SU-DHL-6 (cell line): ENCODE measurements around the gene PLAU.

Experiments
- H2AFZ ChIP-seq: fragments of 200-600 bp; sonication (generic); 2 replicates; pipeline ENCODE4 v1.6.1; 2014; ENCODE audit warnings: low read depth, mild to moderate bottlenecking, moderate library complexity, mixed read lengths, antibody characterized with exemption, low read length; ENCODE audit not compliant: severe bottlenecking
- H3F3A ChIP-seq: fragments of 200-600 bp; shearing (Covaris generic); 2 replicates; pipeline ENCODE4 v1.6.0; 2016; ENCODE audit warnings: antibody characterized with exemption, mild to moderate bottlenecking; ENCODE audit not compliant: insufficient read depth
- H3K27ac ChIP-seq: fragments of 200-600 bp; sonication (generic); 2 replicates; pipeline ENCODE4 v1.5.1; 2016; ENCODE audit warnings: low read depth, mild to moderate bottlenecking, low read length, moderate library complexity, mixed read lengths
- H3K27me3 ChIP-seq: fragments of 200-600 bp; sonication (generic), shearing (Covaris generic); 2 replicates; pipeline ENCODE4 v1.6.0; 2014; ENCODE audit warnings: mild to moderate bottlenecking, low read length
- H3K36me3 ChIP-seq: fragments of 200-600 bp; sonication (generic); 2 replicates; pipeline ENCODE4 v1.6.1; 2014; ENCODE audit warnings: mild to moderate bottlenecking, low read length, mixed read lengths
- H3K4me2 ChIP-seq: fragments of 300-600, 200-600 bp; shearing (Covaris generic), sonication (generic); 2 replicates; pipeline ENCODE4 v1.6.0; 2014; ENCODE audit warnings: low read length, low read depth, mild to moderate bottlenecking; ENCODE audit not compliant: poor library complexity, severe bottlenecking
- H3K4me3 ChIP-seq: fragments of 200-600 bp; sonication (generic); 2 replicates; pipeline ENCODE4 v1.5.1; 2014; ENCODE audit warnings: antibody characterized with exemption, low read length, mild to moderate bottlenecking, mixed read lengths; ENCODE audit not compliant: insufficient read depth, poor library complexity, severe bottlenecking
- H3K79me2 ChIP-seq: fragments of 200-600 bp; sonication (generic); 2 replicates; pipeline ENCODE4 v1.6.1; 2014; ENCODE audit warnings: mild to moderate bottlenecking, low read length, moderate library complexity; ENCODE audit not compliant: insufficient read depth
- H3K9ac ChIP-seq: fragments of 200-600 bp; sonication (generic); 2 replicates; pipeline ENCODE4 v1.7.0; 2014; ENCODE audit warnings: mild to moderate bottlenecking, low read length
- H3K9me2 ChIP-seq: fragments of 200-600 bp; sonication (generic); replicated peaks from 2 replicates; pipeline ENCODE4 v1.6.1; 2014; ENCODE audit warnings: low read length; ENCODE audit not compliant: insufficient read depth
- H3K9me3 ChIP-seq: fragments of 200-600 bp; sonication (generic); 2 replicates; pipeline ENCODE4 v1.6.1; 2014; ENCODE audit warnings: low read length, mixed read lengths; ENCODE audit not compliant: insufficient read depth
- H4K20me1 ChIP-seq: fragments of 200-600 bp; sonication (generic); 2 replicates; pipeline ENCODE4 v1.6.1; 2014; ENCODE audit warnings: low read depth, mild to moderate bottlenecking, antibody characterized with exemption, low read length, moderate library complexity, mixed read lengths
- EZH2phosphoT487 ChIP-seq: fragments of 200-600 bp; sonication (generic), shearing (Covaris generic); conservative IDR thresholded peaks from 2 replicates; pipeline ENCODE4 v1.6.1; 2018; ENCODE audit warnings: mild to moderate bottlenecking, antibody characterized with exemption, low read length, moderate library complexity, mixed read lengths
- TF ChIP-seq, protein P1 (sequence below): fragments of 200-600 bp; sonication (generic); IDR thresholded peaks from one replicate; pipeline ENCODE4 v1.5.1; 2017; ENCODE audit warnings: antibody characterized with exemption, mild to moderate bottlenecking, low read length, moderate library complexity; ENCODE audit not compliant: insufficient read depth, poor library complexity, severe bottlenecking

Gene PLAU

DNA sequence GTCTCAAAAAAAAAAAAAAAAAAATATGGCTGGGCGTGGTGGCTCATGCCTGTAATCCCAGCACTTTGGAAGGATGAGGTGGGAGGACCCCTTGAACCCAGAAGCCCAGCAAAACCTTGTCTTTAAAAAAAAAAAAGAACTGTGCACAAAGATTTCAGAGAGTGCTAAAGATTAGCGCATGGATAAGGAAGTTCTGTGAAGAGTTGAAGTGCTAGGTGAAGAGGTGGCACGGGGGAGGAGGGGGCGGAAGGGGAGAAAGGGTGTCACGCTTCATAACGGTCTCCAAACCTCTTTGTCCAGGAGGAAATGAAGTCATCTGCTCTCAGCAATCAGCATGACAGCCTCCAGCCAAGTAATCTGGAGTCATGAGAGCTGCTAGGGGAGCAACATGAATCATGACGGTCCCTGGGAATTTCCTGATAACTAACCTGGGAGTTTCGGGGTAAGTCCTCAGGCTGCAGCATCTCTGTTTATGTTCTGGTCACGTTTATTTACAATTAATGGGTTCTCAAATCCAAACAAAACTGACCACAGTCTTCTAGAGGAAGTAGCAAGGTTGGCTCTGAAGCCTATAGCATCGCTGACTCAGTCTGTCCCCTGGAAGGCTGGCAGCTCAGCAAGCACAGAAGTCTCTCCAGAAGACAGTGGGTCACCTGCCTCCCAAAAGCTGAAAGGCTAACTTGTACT is 1.9 kb upstream of the PLAU start:
- H3F3A ChIP-seq = no peaks in the 10 kb centered on the region
- no peak overlapping the region for H3K9ac ChIP-seq

DNA sequence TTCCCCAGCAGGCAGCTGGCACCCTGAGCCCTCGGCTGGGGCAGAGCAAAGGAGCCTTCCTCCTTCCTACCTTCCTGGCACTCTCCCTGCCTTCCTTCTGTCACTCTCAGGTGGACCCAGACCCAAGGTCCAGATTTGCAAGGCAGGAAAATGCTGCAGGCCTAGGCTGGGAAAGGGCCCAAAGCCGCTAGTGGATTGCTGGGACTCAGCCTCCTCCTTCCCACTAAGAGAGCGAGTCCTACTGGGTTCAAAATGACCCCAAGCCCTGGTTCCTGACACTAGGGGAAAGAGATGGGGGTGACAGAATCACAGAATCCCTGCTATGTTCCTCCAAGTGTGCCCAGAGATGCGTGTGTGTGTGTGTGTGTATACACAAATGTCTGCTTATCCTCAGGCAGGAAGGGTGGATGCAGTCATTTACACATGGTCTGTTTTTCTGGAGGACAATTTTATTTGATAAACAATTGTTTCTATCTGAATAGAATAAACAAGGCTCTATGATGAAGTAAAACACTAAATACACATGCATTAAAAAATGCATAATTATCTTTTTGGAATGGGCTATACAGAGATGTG is 1.3 kb upstream of the PLAU start:
- H2AFZ ChIP-seq = no peak overlapping the region

More for the DNA sequence above, 1.9 kb upstream of the PLAU start:
- no peak overlapping the region for H3K4me2 ChIP-seq
- H3K9me3 ChIP-seq = no peaks in the 10 kb centered on the region
- TF ChIP-seq EZH2phosphoT487 = no peak
- TF ChIP-seq, protein P1, sequence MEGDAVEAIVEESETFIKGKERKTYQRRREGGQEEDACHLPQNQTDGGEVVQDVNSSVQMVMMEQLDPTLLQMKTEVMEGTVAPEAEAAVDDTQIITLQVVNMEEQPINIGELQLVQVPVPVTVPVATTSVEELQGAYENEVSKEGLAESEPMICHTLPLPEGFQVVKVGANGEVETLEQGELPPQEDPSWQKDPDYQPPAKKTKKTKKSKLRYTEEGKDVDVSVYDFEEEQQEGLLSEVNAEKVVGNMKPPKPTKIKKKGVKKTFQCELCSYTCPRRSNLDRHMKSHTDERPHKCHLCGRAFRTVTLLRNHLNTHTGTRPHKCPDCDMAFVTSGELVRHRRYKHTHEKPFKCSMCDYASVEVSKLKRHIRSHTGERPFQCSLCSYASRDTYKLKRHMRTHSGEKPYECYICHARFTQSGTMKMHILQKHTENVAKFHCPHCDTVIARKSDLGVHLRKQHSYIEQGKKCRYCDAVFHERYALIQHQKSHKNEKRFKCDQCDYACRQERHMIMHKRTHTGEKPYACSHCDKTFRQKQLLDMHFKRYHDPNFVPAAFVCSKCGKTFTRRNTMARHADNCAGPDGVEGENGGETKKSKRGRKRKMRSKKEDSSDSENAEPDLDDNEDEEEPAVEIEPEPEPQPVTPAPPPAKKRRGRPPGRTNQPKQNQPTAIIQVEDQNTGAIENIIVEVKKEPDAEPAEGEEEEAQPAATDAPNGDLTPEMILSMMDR = no peak
- H3K27ac ChIP-seq = no peak overlapping the region
- H4K20me1 ChIP-seq = no peaks in the 10 kb centered on the region
- H2AFZ ChIP-seq = no peak overlapping the region
- no peaks in the 10 kb centered on the region for H3K27me3 ChIP-seq
- H3K4me3 ChIP-seq = no peak overlapping the region
- H3K36me3 ChIP-seq = no peaks in the 10 kb centered on the region
- H3K9me2 ChIP-seq = no peaks in the 10 kb centered on the region
- H3K79me2 ChIP-seq = no peaks in the 10 kb centered on the region

DNA sequence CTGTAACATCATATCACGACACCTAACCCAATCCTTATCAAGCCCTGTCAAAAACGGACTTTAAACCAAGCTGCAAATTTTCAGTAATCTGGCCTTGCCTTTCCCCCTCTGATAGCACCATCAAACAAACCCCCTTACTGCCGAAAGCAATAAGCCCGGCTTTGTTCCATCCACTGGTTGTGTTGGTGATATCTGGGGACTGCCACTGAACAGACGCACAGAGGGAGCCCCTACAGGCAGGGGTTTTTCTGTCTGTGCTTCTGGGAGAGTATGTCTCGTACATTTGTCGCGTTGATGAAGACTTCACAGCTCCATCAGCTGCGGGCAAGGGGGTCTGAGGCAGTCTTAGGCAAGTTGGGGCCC is 550 bp upstream of the PLAU start:
- H2AFZ ChIP-seq = peak overlapping the region; percentile 84
- no peaks in the 10 kb centered on the region for H4K20me1 ChIP-seq
- H3K9ac ChIP-seq = peak overlapping the region; percentile 51
- no peaks in the 10 kb centered on the region for H3F3A ChIP-seq
- H3K27ac ChIP-seq = no peak overlapping the region
- H3K9me3 ChIP-seq = no peaks in the 10 kb centered on the region
- no peaks in the 10 kb centered on the region for H3K36me3 ChIP-seq
- H3K27me3 ChIP-seq = no peaks in the 10 kb centered on the region
- peak overlapping the region; percentile 43 for H3K4me3 ChIP-seq
- no peaks in the 10 kb centered on the region for H3K9me2 ChIP-seq
- H3K4me2 ChIP-seq = peak overlapping the region; percentile 80
- H3K79me2 ChIP-seq = no peaks in the 10 kb centered on the region
- TF ChIP-seq EZH2phosphoT487 = 0 out of 2 replicates have a peak, but pooled peaks have one; percentile 80
- TF ChIP-seq, protein P1 = no peak

More for the DNA sequence above, 1.3 kb upstream of the PLAU start:
- Histone ChIP-seq H3K9me3 (no peaks in the 10 kb centered on the region), H4K20me1 (no peaks in the 10 kb centered on the region), H3F3A (no peaks in the 10 kb centered on the region), H3K4me2 (no peak overlapping the region), H3K79me2 (no peaks in the 10 kb centered on the region), H3K27ac (no peak overlapping the region), H3K9me2 (no peaks in the 10 kb centered on the region), H3K9ac (no peak overlapping the region), H3K27me3 (no peaks in the 10 kb centered on the region), H3K36me3 (no peaks in the 10 kb centered on the region), H3K4me3 (no peak overlapping the region)
- TF ChIP-seq, protein P1 = no peak
- TF ChIP-seq EZH2phosphoT487 = no peak
